HG02973 (cell line): Measurements from ENCODE around the gene NARF.
"Not testable (repeated sequence)": the region's sequence is repeated elsewhere in the genome, so short reads cannot be mapped to it uniquely, and the experiment has no call there.

Source experiments
- ATAC-seq: cut with Tn5 transposase; IDR thresholded peaks from one replicate; pipeline ENCODE4 v1.9.1; 2021; ENCODE audit warnings: moderate library complexity; ENCODE audit not compliant: unreplicated experiment

NARF gene

GRCh38 chr17:82529914-82530300 lies 71.4 kb downstream of the NARF start:
- no peak for ATAC-seq

GRCh38 chr17:82531431-82531881 lies 72.9 kb downstream of the NARF start:
- no peak for ATAC-seq

GRCh38 chr17:82534401-82534812 lies 75.9 kb downstream of the NARF start:
- ATAC-seq: no peak

GRCh38 chr17:82536512-82537201 lies 78.1 kb downstream of the NARF start:
- ATAC-seq: no peak

GRCh38 chr17:82537228-82537627 lies 78.7 kb downstream of the NARF start:
- ATAC-seq: not testable (repeated sequence)

- not testable (repeated sequence) for ATAC-seq
Measured at GRCh38 chr17:82539076-82539475, 80.5 kb downstream of the NARF start.
